ENCODE data around the gene MAN2B2. TPM values are rescaled to one million over a fixed set of nuclear protein-coding genes. Genes with fewer than 3 reads are reported as not detected.
A peak's percentile ranks its signal among the peaks of the same experiment; 100 is the strongest.

MAN2B2 gene
- total RNA-seq, 1 experiment from 2014 or later: 27.8 TPM

GRCh38 chr4:6567218-6567617 is 7.8 kb upstream of the MAN2B2 start:
- Histone ChIP-seq H3K27ac (no peak overlapping the region), H3K36me3 (ENCODE audit: low read depth) (no peaks in the 10 kb centered on the region), H3K79me2 (ENCODE audit: low read depth) (no peaks in the 10 kb centered on the region), H3F3A (ENCODE audit: insufficient read depth, low read depth) (peaks cover 7% of the 10 kb centered on the region; the same call in 1 of the 2 replicates), H3K4me1 (replicated peaks; ENCODE audit: insufficient read depth) (peaks cover 13% of the 10 kb centered on the region), H3K9me2 (ENCODE audit: insufficient read depth) (no peaks in the 10 kb centered on the region), H2AFZ (no peak overlapping the region), H3K4me2 (no peak overlapping the region), H3K27me3 (ENCODE audit: insufficient read depth, low read depth) (no peaks in the 10 kb centered on the region; the same call in 1 of the 2 replicates), H3K9me3 (ENCODE audit: insufficient read depth, low read depth) (no peaks in the 10 kb centered on the region), H4K20me1 (ENCODE audit: insufficient read depth) (no peaks in the 10 kb centered on the region), H3K4me3 (no peak overlapping the region)
- CTCF ChIA-PET: interaction anchor here (0.7 kb wide), 1 partner anchor 184 kb away, joined by 13 read pairs; no protein-coding TSS in a partner anchor
- POLR2A ChIA-PET (ENCODE audit: unreplicated experiment): no interaction called here
- BruUV-seq (replicated peaks): no TSS peak
- no peak for DNase-seq
- intact Hi-C loops (cut with micrococcal nuclease; ENCODE audit: unreplicated experiment): no loop called here
- no peak for TF ChIP-seq EZH2 (IDR thresholded peaks at IDR 0.05; ENCODE audit: low read depth)
- TF ChIP-seq, protein P1, sequence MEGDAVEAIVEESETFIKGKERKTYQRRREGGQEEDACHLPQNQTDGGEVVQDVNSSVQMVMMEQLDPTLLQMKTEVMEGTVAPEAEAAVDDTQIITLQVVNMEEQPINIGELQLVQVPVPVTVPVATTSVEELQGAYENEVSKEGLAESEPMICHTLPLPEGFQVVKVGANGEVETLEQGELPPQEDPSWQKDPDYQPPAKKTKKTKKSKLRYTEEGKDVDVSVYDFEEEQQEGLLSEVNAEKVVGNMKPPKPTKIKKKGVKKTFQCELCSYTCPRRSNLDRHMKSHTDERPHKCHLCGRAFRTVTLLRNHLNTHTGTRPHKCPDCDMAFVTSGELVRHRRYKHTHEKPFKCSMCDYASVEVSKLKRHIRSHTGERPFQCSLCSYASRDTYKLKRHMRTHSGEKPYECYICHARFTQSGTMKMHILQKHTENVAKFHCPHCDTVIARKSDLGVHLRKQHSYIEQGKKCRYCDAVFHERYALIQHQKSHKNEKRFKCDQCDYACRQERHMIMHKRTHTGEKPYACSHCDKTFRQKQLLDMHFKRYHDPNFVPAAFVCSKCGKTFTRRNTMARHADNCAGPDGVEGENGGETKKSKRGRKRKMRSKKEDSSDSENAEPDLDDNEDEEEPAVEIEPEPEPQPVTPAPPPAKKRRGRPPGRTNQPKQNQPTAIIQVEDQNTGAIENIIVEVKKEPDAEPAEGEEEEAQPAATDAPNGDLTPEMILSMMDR (conservative IDR thresholded peaks at IDR 0.05): no peak

DNA sequence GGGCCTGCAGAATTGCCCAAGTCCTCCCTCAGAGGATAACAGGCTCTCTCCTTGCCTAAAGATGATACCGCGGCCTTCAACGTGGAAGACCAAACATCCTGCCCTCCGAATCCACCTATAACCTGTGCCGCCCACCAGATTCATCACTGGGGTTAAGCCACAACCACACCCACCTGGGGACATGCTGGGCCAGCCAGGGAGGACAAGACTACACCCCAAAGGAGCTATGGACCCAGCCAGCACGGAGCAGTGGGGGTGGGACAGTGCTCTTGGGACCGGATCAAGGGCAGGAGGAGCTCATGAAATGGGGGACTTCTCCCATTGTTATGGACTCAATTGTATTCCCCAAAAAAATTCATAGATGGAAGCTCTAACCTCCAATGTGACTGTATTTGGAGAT is 6.8 kb upstream of the MAN2B2 start:
- CTCF ChIA-PET: no interaction called here
- POLR2A ChIA-PET (ENCODE audit: unreplicated experiment): interaction anchor here (0.6 kb wide), 1 partner anchor 203 kb away, joined by 4 read pairs; no protein-coding TSS in a partner anchor
- H3K27ac ChIP-seq: no peak overlapping the region

DNA sequence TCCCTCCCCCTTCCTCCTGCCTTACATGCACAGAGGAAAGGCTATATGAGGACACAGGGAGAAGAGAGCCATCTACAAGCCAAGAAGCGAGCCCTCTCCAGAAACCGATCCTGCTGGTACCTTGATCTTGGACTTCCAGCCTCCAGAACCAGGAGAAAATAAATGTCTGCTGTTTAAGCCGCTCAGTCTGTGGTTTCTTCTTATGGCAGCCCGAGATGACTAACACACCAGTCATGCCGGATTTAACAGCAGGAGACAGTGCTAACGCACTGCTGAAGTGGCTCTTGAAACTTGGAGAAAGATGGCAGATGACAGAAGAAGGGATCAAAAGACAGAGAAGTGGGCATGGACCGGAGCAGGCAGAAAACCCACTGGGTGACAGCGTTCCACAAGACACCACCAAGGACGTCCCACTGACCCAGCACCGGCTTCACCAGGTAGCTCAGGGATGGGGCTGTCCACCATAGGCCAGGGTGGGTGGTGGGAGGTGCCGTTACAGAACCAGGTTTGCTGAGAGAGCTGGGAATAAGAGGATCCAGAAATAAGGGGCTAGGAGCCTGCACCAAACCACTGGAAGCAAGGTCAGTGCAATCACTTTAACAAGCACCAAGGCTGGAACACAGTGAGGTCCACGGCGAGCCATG is 6.2 kb upstream of the MAN2B2 start:
- TF ChIP-seq, protein P1 (conservative IDR thresholded peaks at IDR 0.05): no peak
- no peak for TF ChIP-seq EZH2 (IDR thresholded peaks at IDR 0.05; ENCODE audit: low read depth)
- ChIA-PET POLR2A (ENCODE audit: unreplicated experiment) (no interaction called here), CTCF (no interaction called here)
- Histone ChIP-seq H3K4me1 (replicated peaks; ENCODE audit: insufficient read depth) (peaks cover 13% of the 10 kb centered on the region), H3K79me2 (ENCODE audit: low read depth) (no peaks in the 10 kb centered on the region), H3K9me2 (ENCODE audit: insufficient read depth) (no peaks in the 10 kb centered on the region), H3K27me3 (ENCODE audit: insufficient read depth, low read depth) (no peaks in the 10 kb centered on the region; the same call in 1 of the 2 replicates), H3F3A (ENCODE audit: insufficient read depth, low read depth) (peaks cover 7% of the 10 kb centered on the region; the same call in 1 of the 2 replicates), H3K4me3 (no peak overlapping the region), H3K27ac (0 out of 2 replicates have a peak overlapping the region, but pooled peaks have one; percentile 36), H3K4me2 (peak overlapping the region; percentile 69), H3K9me3 (ENCODE audit: insufficient read depth, low read depth) (no peaks in the 10 kb centered on the region), H2AFZ (no peak overlapping the region), H3K36me3 (ENCODE audit: low read depth) (no peaks in the 10 kb centered on the region), H4K20me1 (ENCODE audit: insufficient read depth) (no peaks in the 10 kb centered on the region)
- peak; percentile 32 to 80 for DNase-seq
- BruUV-seq (replicated peaks): no TSS peak
- intact Hi-C loops (cut with micrococcal nuclease; ENCODE audit: unreplicated experiment): no loop called here

More for the DNA sequence above, 6.8 kb upstream of the MAN2B2 start:
- peaks cover 7% of the 10 kb centered on the region; the same call in 1 of the 2 replicates for H3F3A ChIP-seq (ENCODE audit: insufficient read depth, low read depth)
- H2AFZ ChIP-seq: no peak overlapping the region
- H3K4me2 ChIP-seq: peak overlapping the region; percentile 69
- no peaks in the 10 kb centered on the region for H3K79me2 ChIP-seq (ENCODE audit: low read depth)
- no peaks in the 10 kb centered on the region for H3K9me2 ChIP-seq (ENCODE audit: insufficient read depth)
- H3K27me3 ChIP-seq (ENCODE audit: insufficient read depth, low read depth): no peaks in the 10 kb centered on the region; the same call in 1 of the 2 replicates
- no peak overlapping the region for H3K4me3 ChIP-seq
- peaks cover 13% of the 10 kb centered on the region for H3K4me1 ChIP-seq (replicated peaks; ENCODE audit: insufficient read depth)
- BruUV-seq (replicated peaks): no TSS peak
- H3K9me3 ChIP-seq (ENCODE audit: insufficient read depth, low read depth): no peaks in the 10 kb centered on the region
- intact Hi-C loops (cut with micrococcal nuclease; ENCODE audit: unreplicated experiment): no loop called here
- no peaks in the 10 kb centered on the region for H3K36me3 ChIP-seq (ENCODE audit: low read depth)
- H4K20me1 ChIP-seq (ENCODE audit: insufficient read depth): no peaks in the 10 kb centered on the region
- TF ChIP-seq EZH2 (IDR thresholded peaks at IDR 0.05; ENCODE audit: low read depth): no peak
- no peak for DNase-seq

Measured in PC-9 (cell line).